GM23248 (cell line): Measurements from ENCODE around the gene FAM149A. TPM values are rescaled to one million over a fixed set of nuclear protein-coding genes. Genes with fewer than 3 reads are reported as not detected.

Experiments
- DNase-seq: peaks from one replicate; pipeline ENCODE4 v3.0.0-alpha.2; 2015
- H2AFZ ChIP-seq: fragments of 200-600 bp; sonication (generic); 2 replicates; pipeline ENCODE4 v1.6.1; 2016; ENCODE audit warnings: antibody characterized with exemption
- H3F3A ChIP-seq: fragments of 200-600 bp; sonication (generic); 2 replicates; pipeline ENCODE4 v1.6.1; 2016; ENCODE audit warnings: mild to moderate bottlenecking, antibody characterized with exemption, mixed run types; ENCODE audit not compliant: insufficient read depth
- H3K27ac ChIP-seq: fragments of 200-600 bp; sonication (generic); 2 replicates; pipeline ENCODE4 v1.5.1; 2016; ENCODE audit warnings: mild to moderate bottlenecking
- H3K27me3 ChIP-seq: fragments of 200-600 bp; sonication (generic); replicated peaks from 2 replicates; pipeline ENCODE4 v1.6.1; 2016; ENCODE audit warnings: mild to moderate bottlenecking; ENCODE audit not compliant: insufficient read depth
- H3K36me3 ChIP-seq: fragments of 200-600 bp; sonication (generic); 2 replicates; pipeline ENCODE4 v1.6.1; 2016; ENCODE audit warnings: low read depth, mild to moderate bottlenecking
- H3K4me1 ChIP-seq: fragments of 200-600 bp; sonication (generic); 2 replicates; pipeline ENCODE4 v1.6.1; 2016; ENCODE audit warnings: mild to moderate bottlenecking; ENCODE audit not compliant: insufficient read depth
- H3K4me2 ChIP-seq: fragments of 200-600 bp; sonication (generic); one replicate; pipeline ENCODE4 v1.6.1; 2016; ENCODE audit warnings: mild to moderate bottlenecking; ENCODE audit not compliant: unreplicated experiment
- H3K4me3 ChIP-seq: fragments of 200-600 bp; sonication (generic); 2 replicates; pipeline ENCODE4 v1.5.1; 2016; ENCODE audit warnings: mild to moderate bottlenecking
- H3K79me2 ChIP-seq: fragments of 200-600 bp; sonication (generic); 2 replicates; pipeline ENCODE4 v1.6.1; 2016; ENCODE audit warnings: mild to moderate bottlenecking; ENCODE audit not compliant: insufficient read depth
- H3K9ac ChIP-seq: fragments of 200-600 bp; sonication (generic); 2 replicates; pipeline ENCODE4 v1.6.1; 2016; ENCODE audit warnings: mild to moderate bottlenecking
- H3K9me2 ChIP-seq: fragments of 200-600 bp; sonication (generic); 2 replicates; pipeline ENCODE4 v1.6.1; 2016; ENCODE audit warnings: mixed run types, mild to moderate bottlenecking, moderate library complexity; ENCODE audit not compliant: insufficient read depth
- H3K9me3 ChIP-seq: fragments of 200-600 bp; sonication (generic); one replicate; pipeline ENCODE4 v1.6.1; 2017; ENCODE audit warnings: low read depth
- H4K20me1 ChIP-seq: fragments of 200-600 bp; sonication (generic); 2 replicates; pipeline ENCODE4 v1.6.0; 2016; ENCODE audit not compliant: insufficient read depth
- EZH2 ChIP-seq: fragments of 200-600 bp; sonication (generic); IDR thresholded peaks from 2 replicates; pipeline ENCODE4 v1.6.1; 2018; ENCODE audit warnings: antibody characterized with exemption, mild to moderate bottlenecking; ENCODE audit not compliant: insufficient read depth, poor library complexity, severe bottlenecking
- EZH2phosphoT487 ChIP-seq: fragments of 200-600 bp; sonication (generic); IDR thresholded peaks from 2 replicates; pipeline ENCODE4 v1.6.1; 2018; ENCODE audit warnings: antibody characterized with exemption, moderate library complexity, mild to moderate bottlenecking, low read depth; ENCODE audit not compliant: insufficient read depth
- WGBS, 2 experiments: methylation state at CpG; one replicate each; pipeline ENCODE4 v1.1.6; 2015 to 2017; ENCODE audit warnings: low lambda C conversion rate in 2 of 2, low coverage in 1 of 2; ENCODE audit errors: missing lambda C conversion rate in 2 of 2; 5-methylcytosine and 5-hydroxymethylcytosine counted together
- in situ Hi-C: fragments of 300-500 bp; cut with MboI; formaldehyde crosslinking; loops from 2 replicates; pipeline ENCODE4 v1.15.0; 2020
- polyA plus RNA-seq: library from polyadenylated mRNA; unstranded; fragments of >200 nt; fragmentation: Nextera tagmentation; extraction: Ambion mirVana; gene quantifications from 2 replicates; pipeline ENCODE4 v1.2.1, GENCODE V29; 2016
- total RNA-seq: library from RNA; depleted of rRNA; stranded (reverse); fragments of >200 nt; shearing (Covaris generic); gene quantifications from 2 replicates; pipeline ENCODE4 v1.2.3, GENCODE V29; 2014

Gene FAM149A
- total and polyA plus RNA-seq, 2 experiments from 2014 or later: 1.2 to 3.4 TPM

- Histone ChIP-seq H3K4me1 (no peaks in the 10 kb centered on the region), H3K4me3 (no peak overlapping the region), H3K9ac (no peak overlapping the region), H2AFZ (no peak overlapping the region), H3K27ac (no peak overlapping the region), H4K20me1 (no peaks in the 10 kb centered on the region), H3K9me2 (no peaks in the 10 kb centered on the region), H3F3A (no peaks in the 10 kb centered on the region), H3K4me2 (no peak overlapping the region), H3K9me3 (no peaks in the 10 kb centered on the region), H3K36me3 (no peaks in the 10 kb centered on the region), H3K79me2 (no peaks in the 10 kb centered on the region), H3K27me3 (no peaks in the 10 kb centered on the region)
- in situ Hi-C loops: no loop called here
- no peak for TF ChIP-seq EZH2
- no peak for TF ChIP-seq EZH2phosphoT487
- DNase-seq: no peak
- 72 to 75% methylated on average over 15 of the region's 15 CpGs for WGBS, 2 experiments
Measured at GRCh38 chr4:186166852-186167512, 62.5 kb downstream of the FAM149A start.

GRCh38 chr4:186167605-186168004, 63.1 kb downstream of the FAM149A start:
- no peaks in the 10 kb centered on the region for H3F3A ChIP-seq
- TF ChIP-seq EZH2 (no peak), EZH2phosphoT487 (no peak)

GRCh38 chr4:186168750-186169149, 64.2 kb downstream of the FAM149A start:
- Histone ChIP-seq H3K27me3 (no peaks in the 10 kb centered on the region), H3K4me1 (no peaks in the 10 kb centered on the region), H4K20me1 (no peaks in the 10 kb centered on the region), H3K27ac (no peak overlapping the region), H3F3A (no peaks in the 10 kb centered on the region), H2AFZ (no peak overlapping the region), H3K4me2 (no peak overlapping the region), H3K79me2 (no peaks in the 10 kb centered on the region), H3K9me2 (no peaks in the 10 kb centered on the region), H3K9ac (no peak overlapping the region), H3K9me3 (no peaks in the 10 kb centered on the region), H3K4me3 (no peak overlapping the region), H3K36me3 (no peaks in the 10 kb centered on the region)
- in situ Hi-C loops: no loop called here
- DNase-seq: no peak
- 60 to 80% methylated on average over 9 of the region's 9 CpGs for WGBS, 2 experiments
- TF ChIP-seq EZH2 (no peak), EZH2phosphoT487 (no peak)

More at GRCh38 chr4:186167605-186168004, 63.1 kb downstream of the FAM149A start:
- H4K20me1 ChIP-seq: no peaks in the 10 kb centered on the region
- H3K9me2 ChIP-seq: no peaks in the 10 kb centered on the region
- WGBS, 2 experiments: 54% methylated on average over 5 of the region's 5 CpGs
- no peaks in the 10 kb centered on the region for H3K36me3 ChIP-seq
- H3K27me3 ChIP-seq: no peaks in the 10 kb centered on the region
- H3K9me3 ChIP-seq: no peaks in the 10 kb centered on the region
- no peak overlapping the region for H3K27ac ChIP-seq
- H3K4me2 ChIP-seq: no peak overlapping the region
- H2AFZ ChIP-seq: no peak overlapping the region
- H3K9ac ChIP-seq: no peak overlapping the region
- DNase-seq: no peak
- in situ Hi-C loops: no loop called here
- H3K4me1 ChIP-seq: no peaks in the 10 kb centered on the region
- no peaks in the 10 kb centered on the region for H3K79me2 ChIP-seq
- no peak overlapping the region for H3K4me3 ChIP-seq

GRCh38 chr4:186169333-186169944, 64.9 kb downstream of the FAM149A start:
- in situ Hi-C loops: no loop called here
- no peak for DNase-seq

More at GRCh38 chr4:186169333-186169944, 64.9 kb downstream of the FAM149A start:
- WGBS, 2 experiments: 76 to 79% methylated on average over 18 of the region's 18 CpGs
- Histone ChIP-seq H3K27ac (no peak overlapping the region), H3K4me3 (no peak overlapping the region), H3K36me3 (no peaks in the 10 kb centered on the region), H2AFZ (no peak overlapping the region), H3K79me2 (no peaks in the 10 kb centered on the region), H3K9me2 (no peaks in the 10 kb centered on the region), H3F3A (no peaks in the 10 kb centered on the region), H3K27me3 (no peaks in the 10 kb centered on the region), H3K9ac (no peak overlapping the region), H4K20me1 (no peaks in the 10 kb centered on the region), H3K4me2 (no peak overlapping the region), H3K9me3 (no peaks in the 10 kb centered on the region), H3K4me1 (no peaks in the 10 kb centered on the region)
- TF ChIP-seq EZH2phosphoT487 (no peak), EZH2 (no peak)
